HL-60/S4 (cell line): ENCODE measurements around the gene FUT1.

ENCODE experiments used
- in situ Hi-C: fragments of 300-500 bp; cut with MboI; formaldehyde crosslinking; loops from 2 replicates; pipeline ENCODE4 v1.14.3; 2022; ENCODE audit warnings: low sequenced_read_pairs

FUT1 gene

DNA sequence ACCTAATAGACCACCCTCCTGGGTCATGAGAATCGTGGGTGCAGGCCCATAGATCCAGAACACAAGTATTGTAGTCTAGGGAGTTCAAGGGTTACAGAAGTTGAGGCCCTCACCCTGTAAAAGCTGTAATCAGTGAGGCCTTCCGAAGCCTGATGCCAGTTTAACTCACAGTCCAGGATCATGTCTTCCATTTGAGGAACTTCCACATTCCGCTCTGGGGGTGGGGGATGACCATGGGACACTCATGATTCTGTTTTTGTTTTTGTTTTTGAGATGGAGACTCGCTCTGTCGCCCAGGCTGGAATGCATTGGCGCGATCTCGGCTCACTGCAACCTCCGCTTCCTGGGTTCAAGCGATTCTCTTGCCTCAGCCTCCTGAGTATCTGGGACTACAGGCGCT lies 10.3 kb downstream of the FUT1 start:
- in situ Hi-C loops, result no loop called here

DNA sequence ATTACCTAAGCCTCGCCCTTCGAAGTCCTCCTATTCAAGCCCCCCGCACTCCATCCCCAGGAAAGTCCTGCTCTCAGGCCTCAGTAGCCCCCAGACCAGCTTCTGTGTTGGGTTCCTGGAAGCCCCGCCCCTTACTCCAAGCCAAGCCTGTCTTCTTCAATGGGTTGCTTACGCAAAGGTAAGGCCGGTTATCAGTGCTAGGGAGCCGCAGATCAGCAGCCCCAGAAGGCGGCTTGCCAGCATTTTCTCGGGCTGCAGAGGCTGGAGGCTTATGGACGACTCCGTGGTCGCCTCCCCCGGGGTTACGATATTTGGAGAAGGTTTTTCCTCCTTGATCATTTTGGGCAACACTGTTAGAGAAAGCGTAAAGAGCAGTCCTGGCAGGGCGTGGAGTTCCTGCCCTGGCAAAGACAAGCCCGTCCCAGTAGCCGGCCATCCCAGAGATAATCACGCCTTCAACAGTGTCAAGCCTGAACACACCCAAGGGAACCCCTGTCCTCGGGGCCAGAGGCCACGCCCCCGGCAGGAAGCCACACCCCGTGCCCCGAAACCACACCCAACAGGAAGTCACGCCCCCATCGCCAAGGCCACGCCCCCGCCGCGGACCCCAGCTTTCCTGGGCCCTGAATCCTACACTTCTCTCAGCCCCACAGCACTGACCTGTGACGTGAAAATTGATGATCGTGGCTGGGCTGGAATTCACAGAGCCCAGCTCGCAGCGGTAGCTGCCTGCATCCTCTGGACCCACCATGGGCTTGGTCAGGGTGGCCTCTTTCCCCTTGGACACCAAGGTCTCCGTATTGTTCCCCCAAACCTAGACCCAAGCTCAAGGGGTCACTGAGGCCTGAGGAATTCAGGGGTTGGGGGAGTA lies 11.1 kb downstream of the FUT1 start:
- in situ Hi-C loops, result no loop called here

DNA sequence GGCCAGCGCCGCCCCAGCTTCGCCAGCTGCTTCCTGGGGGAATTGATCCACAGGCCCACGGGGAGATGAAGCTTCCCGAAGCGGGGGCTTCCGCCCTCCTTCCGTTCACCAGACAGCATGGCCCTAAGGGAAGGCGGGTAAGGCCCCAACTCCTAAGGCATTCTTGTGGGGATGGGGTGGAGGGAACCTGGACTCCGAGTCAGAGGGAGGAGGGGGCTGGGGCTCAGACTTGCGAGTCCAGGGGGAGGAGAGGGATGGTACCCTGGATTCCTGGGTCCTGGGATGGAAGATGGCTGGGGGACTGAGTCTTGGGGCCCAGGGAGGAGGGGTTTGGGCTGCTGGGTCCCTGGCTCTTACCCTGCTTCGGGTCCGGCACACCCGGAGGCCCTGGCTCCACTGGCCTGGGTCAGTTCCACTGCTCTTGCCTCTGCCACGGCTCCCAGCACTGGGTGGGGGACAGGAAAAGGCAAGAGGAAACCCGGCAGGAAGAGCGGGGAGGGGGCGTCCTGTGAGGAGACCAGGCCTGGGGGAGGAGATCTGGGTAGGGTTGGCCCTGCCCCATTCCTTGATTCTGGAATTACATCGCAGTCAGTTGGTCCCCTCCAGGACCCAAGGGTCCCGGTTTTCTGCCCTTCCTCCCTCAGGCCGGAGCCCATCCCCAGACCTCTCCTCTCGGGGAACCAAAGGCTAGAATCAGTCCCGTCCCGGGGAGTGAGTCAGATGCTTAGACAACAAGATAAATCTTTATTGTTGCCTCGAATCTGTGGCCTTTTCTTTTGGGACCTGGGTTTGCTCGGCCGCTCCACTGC lies 12.1 kb downstream of the FUT1 start, which contains the start of gene RASIP1:
Gene RASIP1 (minus strand): TSS at position 447 of the 809 bp plus-strand sequence. CDS start 328 bp downstream, at position 119.
- in situ Hi-C loops, result no loop called here

DNA sequence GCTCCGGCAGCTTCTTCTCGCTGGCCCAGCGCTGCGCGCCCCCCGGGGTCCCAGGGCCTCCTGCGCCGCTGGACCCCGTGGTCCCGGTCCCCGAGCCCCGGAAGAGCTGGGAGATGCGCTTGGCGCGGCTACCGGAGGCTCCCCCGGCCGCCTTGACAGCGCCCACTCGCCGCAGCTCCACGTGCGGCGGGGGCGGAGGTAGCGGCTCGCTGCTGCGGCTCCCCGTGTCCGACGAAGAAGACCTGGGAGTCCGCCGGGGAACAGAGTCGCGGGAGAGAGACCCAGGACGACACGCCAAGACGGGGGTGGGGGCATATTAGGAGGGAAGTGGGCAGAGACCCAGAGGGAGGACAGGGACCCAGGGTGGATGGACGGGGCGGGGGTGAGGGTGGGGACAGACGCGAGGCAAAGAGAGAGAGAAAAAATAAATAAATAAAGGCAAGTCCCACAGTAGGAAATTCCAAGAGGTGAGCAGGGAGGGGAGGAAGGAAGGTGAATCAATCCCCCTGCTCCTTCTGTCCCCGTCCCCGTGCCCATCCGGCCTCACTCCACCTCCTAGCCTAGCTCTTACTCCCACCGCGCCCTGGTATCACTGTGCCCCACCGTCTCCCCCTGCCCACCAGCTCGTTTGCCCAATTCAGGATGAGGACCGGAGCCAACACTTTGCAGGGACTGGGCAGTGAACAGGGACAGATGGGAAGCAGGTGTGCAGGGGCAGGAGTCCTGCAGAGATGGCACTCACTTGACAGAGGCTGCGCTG lies 12.9 kb downstream of the FUT1 start:
- in situ Hi-C loops, result no loop called here

DNA sequence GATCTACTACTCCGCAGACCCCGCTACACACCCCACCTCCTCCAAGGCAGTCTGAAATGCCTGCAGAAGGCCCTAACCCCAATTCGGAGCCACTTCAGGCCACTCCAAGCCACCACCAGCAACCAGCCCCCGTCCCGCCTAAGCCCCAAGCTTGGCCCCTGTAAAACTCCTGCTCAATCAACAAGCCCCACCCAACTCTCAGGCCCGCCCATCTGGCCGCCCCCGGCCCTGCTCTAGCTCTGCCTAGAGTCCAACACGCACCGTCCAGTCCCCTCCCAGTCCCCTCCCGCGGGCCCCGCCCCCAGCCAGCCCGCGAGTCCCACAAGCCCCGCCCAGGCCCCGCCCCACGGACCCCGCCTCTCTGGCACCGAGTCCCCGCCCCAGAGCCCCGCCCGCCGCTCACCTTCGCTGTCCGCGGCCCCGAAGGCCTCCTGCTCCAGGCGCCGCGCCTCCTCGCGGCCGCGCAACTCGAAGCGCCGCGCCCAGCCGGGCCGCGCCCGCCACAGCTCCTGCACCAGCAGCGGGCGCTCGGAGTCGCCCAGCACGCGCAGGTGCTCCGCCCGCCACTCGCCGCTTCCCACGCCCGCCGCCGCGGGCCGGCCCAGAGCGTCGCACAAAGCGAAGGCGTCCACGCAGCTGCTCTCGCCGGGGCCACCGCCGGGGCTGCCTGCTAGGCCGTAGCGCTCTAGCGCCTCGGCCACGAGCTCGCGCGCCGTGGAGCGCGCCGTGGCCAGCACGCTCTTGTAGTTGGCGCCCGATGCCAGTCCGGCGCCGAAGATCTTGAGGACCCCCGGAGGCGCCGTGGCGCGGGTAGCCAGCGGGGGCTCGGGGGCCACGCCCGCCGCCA lies 13.7 kb downstream of the FUT1 start:
- in situ Hi-C loops, result no loop called here

DNA sequence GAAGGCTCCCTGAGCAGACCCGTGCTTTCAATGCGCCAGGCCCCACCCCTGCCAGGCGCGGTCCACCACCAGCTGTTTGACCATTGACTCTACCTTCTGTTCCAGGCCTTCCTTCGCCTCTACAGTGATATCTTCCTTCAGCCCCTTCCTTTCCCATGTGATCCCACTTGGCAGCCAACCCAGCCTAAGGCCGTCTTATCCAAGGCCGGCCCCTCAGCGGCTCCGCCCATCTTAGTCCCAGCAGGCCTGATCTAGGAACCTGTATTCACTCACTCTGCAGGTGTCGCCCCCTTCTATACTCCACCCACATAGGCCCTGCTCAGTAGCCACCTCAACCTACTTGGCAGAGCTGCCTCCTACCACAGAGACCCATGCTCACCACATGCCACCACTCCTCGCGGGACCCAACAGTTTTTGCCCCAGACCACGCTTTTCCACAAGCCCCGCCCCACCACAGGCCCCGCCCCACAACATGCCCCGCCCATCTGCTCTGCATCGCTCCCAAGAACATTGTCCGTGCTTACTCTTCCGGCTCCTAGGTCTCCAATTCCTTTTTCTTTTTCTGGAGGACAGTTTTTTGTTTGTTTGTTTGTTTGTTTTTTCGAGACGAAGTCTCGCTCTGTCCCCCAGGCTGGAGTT lies 15.0 kb downstream of the FUT1 start:
- in situ Hi-C loops, result no loop called here

DNA sequence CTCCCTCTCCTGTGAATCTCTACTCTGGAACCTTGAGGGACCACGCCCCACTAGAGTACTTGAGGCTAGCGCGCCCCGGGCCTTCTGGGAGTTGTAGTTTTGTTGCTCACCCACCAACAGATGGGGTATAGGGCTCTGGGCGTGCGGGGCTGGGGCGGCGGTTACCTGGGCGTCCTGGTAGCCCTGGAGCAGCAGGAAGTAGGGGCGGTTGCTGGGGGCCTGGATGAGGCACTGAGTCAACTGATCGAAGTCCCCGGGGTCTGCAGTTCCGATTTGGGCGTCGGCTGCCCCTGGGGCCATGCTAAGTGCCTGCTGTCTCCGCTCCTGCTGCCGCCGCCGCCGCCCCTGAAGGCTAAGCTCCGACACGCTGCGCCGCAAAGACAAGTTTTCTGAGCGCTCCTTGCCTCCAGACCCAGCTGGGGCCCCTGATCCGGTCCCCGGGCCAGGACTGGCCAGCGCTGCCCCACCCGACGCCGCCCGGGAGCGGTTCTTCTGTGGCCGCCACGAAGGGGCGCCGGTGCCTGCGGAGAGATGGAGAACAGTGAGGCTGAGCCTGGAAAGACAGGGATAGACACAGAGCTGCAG lies 17.3 kb downstream of the FUT1 start:
- in situ Hi-C loops, result no loop called here

DNA sequence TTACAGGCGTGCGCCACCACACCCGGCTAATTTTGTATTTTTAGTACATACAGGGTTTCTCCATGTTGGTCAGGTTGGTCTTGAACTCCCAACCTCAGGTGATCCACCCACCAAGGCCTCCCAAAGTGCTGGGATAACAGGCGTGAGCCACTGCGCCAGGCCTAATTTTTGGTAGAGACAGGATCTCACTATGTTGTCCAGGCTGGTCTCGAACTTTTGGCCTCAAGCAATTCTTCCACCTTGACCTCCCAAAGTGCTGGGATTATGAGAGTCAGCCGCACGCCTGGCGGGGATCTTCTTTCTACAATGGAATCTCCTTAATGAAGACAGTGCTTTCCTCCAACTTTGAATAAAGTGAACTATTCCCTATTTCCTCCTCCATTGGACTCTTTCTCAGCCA lies 17.8 kb downstream of the FUT1 start:
- in situ Hi-C loops, result no loop called here

DNA sequence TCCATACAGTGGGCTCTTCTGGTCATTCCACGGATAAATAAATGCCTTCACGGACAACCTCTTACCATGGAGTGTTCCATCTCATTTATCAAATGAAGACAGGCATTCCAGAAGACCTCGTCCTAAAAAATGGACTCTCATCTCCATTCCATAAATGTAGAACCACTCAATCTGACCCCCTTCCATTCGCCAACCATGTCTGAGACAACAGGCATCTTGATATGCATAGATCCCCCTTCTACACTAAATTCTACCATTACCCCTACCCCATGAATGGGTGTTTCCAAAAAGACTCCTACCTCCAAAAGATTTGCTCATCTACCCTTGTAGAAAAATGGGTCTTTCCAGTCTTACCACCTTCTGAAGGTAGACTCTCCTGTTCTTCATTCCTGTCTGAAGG lies 21.0 kb downstream of the FUT1 start:
- in situ Hi-C loops, result no loop called here

DNA sequence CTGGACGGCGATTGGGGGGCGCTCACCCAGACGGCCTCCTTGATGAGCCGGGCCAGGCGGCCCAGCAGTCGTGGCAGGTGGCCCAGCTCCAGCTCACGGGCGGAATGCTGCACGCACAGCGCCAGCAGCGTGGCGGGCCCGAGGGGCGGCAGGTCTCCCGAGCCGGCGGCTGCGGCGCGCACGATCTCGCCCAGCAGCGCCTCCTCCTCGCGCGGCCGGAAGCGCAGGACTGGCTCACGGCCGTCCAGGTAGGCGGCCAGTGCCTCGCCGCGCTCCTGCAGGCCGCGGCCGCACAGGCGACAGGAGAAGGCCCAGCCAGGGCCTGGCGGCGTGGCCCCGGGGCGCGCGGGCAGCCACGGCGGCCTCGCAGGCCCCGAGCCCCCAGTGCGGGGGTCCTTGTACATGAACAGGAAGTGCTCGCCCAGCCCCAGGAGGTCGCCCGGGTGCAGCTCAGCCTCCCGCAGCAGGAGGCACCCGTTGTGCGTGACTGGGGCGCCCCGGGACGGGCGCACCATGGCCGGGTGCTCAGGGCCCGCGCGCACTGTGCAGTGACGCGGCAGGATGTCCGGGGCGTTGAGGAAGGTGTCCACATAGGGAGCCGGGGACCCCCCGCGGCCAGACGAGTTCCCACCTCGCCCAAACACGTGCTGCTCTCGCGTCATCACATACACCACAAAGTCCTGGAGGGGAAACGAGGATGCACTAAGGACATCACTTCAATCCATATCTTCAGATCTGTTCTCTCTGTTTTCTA lies 23.4 kb downstream of the FUT1 start:
- in situ Hi-C loops, result no loop called here

DNA sequence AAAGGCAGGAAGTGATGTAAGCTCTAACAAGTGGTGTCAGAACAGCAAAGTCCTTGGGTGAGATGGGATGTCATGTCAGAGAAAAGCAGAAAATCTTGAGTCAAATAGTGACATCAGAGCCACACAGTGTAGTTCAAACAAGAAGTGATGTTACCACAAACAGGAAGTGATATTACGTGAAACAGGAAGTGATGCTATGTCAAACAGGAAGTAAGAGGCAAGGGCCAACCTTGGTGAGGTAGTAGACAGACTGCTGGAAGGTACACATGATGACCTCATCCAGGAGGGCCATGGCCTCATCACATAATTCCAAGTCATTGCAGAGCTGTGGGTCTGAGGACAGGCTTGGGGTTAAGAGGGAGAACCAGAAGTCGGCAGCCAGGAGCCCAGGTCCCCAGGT lies 25.9 kb downstream of the FUT1 start:
- in situ Hi-C loops, result no loop called here

DNA sequence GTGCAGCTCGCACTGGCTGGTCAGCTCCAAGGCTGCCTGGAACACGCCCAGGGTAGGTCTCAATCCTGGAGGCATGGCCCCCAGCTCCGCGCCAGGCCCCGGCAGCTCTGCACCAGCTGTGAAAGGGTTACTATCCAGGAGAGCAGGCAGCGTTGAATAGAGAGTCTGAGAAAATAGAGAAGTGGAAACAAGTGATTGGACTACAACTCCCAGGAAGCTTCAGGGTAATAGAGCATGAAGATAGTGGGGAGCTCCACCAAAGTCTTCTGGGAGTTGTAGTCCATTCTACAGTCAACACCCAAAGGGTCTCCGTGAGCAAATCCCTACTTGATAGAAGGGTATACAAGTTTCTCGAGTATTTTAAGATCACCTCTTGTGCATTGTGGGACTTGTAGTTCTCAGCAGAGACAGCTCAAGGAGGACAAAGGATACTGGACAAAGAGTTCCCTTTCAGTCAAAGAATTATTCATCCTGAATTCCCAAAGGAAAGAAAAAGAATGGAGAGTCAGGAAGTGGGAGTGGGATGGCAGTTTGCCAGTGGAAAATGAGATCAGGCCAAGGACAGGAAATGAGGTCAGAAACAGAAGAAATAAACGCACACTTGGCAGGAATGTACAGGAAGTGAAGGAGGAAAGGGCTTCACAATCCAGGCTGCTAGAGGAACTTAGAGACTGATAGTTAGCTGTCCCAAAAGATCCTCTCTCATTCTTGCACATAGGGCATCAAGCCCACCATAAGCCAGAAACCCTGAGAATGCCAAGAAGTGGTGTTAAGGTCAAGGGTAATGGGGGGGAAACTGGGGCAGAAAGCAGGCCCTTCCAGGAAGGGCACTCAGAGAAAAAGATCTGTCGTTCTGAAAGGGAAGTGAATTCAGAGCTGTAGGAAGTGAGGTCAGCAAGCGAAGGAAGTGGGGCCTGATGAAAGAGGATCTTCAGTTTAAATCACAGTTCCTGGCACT lies 27.4 kb downstream of the FUT1 start:
- in situ Hi-C loops, result no loop called here

DNA sequence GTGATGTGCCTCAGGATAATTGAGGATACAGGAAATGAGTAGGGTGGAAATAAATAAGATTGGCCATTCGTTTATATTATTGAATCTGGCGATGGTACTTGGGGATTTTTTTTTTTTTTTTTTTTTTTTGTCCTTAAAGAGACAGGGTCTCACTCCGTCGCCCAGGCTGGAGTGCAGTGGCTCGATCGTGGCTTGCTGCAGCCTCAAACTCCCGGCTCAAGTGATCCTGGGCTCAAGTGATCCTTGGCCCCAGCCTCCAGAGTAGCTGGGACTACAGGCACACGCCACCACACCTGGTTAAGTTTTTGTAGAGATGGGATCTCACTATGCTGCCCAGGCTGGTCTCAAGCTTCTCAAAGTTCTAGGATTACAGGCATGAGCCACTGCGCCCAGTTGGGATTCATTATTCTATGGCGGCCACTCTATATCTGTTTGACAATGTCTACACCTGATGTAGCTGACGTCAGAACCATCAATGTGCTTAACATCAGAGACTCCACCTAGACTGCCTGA lies 30.2 kb downstream of the FUT1 start:
- in situ Hi-C loops, result no loop called here

DNA sequence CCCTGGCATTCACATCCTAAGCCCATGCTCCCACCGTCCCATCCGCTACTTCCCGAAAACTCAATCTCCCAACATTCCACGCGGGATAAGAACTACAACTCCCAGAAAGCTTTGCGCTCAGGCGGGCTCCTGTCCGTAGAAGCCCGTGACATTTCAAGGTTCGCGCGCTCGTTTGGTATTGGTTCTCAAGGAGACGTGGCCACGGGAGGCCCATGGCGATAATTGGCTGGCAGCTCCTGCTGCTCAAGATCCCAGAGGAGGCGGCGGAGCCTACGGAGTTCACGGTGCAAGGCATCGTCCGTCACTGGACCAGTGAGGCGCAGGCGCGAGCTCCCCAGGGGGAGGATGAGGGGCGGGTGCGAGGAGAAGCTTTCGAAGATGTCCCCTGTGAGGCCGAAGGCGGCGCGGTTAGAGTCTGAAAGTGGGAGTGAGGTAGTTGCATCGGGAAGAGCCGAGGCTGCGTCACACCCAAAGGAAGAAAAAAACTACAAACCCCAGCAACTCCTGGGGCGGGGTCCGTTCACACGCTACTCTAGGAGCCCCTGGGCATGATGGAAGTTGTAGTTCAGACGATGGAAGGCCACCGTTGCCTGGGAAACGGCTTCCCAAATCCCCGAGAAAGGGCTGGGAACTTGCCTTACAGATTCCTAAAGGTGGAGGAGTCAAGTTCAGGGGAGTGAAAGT lies 31.7 kb downstream of the FUT1 start:
- in situ Hi-C loops, result no loop called here

DNA sequence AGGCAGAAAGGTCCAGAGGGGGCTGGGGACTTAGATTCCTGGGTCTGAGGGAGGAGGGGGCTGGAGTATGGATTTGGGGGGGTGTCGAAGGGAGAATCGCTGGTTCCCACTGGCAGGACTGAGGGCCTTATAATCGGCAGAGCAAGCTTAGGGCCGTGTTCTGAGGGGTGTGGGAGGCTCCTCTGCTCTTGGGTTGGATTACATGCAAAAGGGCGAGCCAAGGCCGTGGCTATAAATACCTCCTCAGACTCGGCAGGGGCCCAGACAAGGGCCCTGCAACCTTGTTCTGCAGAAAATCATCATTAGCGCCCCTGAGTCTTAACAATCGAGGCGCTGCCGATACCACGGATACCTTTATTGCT lies 32.2 kb downstream of the FUT1 start:
- in situ Hi-C loops, result no loop called here

DNA sequence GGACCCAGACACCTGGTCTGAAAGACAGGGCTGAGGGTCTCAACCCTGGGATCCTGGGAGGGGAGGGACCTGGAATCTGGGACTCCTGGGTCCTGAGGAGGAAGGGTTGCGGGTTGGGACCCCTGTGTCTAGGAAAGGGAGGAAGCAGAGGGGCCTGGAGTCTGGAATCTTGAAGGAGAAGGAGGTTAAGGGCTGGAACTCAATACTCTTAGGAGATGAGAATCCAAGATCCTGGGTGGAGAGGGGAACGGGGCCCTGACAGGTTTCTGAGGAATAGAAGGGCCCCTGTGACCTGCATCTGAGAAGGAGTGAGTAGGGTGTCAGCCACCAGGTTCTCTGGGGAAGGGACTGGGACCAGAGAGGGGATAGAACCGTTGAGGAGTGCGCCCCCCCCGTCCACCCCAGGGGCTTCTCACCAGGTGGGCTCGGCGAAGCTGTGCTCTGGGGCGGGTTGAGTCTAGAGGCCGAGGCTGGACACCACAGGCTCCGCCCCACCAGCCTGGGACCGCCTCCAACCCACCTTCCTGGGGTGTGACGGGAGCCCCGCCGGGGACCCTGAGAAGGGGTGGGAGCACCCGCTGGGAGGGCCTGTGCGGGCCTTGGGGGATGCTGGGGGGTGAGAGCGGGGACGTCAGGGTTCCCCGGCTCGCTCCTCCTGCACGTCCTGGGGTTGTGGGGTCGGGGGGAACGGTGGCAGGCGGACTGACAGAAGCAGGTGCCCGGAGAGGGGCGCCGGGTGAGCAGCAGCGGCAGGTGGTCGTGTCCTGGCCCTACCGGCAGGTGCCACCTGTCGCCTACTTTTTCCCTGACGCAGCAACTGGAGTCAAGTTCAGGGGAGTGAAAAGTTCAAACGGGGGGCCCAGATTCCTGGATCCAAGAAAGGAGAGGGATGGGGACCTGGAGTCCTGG lies 32.9 kb downstream of the FUT1 start, which contains the start of gene MAMSTR:
Gene MAMSTR (minus strand): TSS at position 463 of the 909 bp plus-strand sequence. CDS start 694 bp downstream, outside the sequence.
- in situ Hi-C loops, result no loop called here
